HUDEP-2 (cell line): Measurements from ENCODE around the gene CYP19A1.
"Not testable (repeated sequence)": the region's sequence is repeated elsewhere in the genome, so short reads cannot be mapped to it uniquely, and the experiment has no call there.

ENCODE experiments used
- DNase-seq, 76 experiments: peaks; one replicate each; lab custom pipeline; 2025; ENCODE audit not compliant: unreplicated experiment in 76 of 76; lab: John Stamatoyannopoulos, UW

Gene CYP19A1

DNA sequence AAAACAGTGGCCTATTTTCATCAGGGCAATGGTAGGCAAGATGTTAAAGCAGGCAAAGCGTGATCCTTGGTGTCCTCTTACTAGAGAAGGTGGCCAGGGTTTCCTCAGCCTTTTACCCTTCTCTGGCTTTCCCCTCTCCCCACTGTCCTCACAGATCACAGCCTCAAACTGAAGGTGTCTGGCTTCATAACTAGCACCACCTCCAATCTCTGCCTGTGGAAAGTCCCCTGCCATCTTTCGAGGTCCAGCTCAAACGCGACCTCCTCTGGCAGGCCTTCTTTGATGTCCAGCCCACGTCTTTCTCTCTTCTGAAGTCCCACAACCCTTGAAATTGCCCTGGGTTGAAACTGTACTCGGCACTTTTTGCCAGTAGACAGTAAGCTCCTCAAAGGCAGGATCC, 35.9 kb downstream of the CYP19A1 start:
- DNase-seq, result no peak

DNA sequence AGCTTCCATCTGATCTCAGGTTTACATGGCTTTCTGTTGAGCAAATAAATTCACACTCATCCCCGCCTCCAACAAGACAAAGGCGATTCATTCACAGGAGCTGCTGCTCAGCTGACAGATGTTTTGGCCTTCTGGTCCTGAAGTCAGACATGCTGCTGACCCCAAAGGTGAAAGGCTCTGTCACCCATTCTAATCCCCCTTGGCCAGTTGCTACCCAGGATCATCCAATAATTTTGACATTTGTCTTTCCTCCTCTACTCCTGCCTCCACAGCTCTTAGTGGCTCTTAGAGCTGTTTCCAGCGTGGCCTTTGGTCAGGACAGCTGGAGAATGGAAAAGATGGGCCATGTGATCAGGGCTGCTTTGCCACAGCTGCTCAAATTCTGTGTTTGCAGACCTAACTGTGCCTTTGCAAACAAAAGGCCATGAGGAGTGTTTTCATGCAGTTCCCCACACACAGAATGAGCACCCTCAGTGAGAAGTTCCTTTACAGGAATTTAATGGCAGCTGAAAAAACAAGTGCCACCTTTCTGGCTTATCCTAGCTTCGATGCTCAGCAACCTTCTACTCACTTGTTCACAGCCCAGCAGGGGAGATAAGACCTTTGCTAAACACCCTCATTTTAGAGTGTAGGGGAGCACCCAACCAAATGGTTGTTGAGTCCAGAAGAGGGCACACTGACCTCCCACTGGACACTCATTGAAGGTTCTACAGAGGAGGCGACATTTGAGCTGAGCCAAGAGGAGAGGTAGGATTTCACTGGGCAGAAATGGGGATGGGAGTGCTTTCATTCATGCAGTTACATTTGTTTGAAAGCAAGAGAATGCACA, 39.0 kb downstream of the CYP19A1 start:
- DNase-seq, result no peak

DNA sequence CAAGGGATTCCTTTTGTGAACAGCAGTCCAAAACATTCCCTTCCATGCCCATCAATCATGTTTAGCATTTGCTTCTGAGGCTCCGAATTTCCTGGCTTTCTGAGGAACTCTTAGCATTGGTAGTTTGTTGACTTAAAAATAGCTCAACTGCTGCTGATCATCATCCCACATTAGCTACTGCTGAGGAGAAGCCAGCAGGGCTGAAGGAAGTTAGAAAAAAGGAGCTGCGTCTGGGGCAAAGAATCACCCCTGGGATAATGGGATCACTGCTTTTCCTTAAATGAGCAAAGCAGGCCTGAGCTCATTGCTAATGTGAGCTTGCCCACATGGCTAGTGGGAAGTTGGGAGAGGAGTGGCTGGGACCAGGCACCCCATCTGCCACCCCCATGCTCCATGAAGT, 39.8 kb downstream of the CYP19A1 start:
- no peak for DNase-seq

DNA sequence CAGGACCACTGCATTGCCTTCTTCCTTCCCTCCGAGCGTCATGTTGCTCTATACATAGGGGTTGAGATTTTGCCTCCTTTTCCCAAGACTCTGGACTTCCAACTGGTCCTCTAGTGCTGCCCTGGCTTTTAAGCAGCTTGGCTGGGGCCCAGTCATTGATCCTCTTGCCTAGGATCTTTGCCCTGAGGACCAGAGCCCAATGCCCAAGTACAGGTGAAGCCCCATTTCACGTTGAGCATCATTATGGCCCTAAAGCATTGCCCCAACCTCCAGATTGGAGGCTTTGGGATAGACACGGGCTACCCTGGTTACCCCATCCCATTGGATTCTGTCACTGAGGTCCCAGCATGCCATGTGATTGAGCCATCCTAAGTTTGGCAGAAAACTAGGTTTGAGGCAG, 47.7 kb downstream of the CYP19A1 start:
- no peak for DNase-seq

DNA sequence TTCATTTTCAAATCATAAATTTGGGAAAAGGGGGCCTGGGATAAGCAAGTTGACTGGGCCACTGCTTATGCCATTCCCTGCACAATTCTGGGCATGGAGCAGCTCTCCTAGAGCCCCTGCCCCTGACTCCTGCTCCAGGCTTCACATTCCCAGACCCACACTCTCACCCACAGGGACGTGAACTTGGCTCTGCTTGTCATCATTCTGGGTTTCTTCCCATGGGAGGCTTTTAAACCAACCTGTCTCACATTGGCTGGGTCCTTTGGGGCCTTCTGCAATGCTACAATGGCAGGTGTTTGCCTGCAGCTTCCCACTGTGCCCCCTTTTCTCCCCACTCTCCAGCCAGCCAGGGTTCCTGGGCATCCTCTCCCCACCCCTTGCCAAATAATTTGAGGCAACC, 49.1 kb downstream of the CYP19A1 start:
- no peak for DNase-seq

DNA sequence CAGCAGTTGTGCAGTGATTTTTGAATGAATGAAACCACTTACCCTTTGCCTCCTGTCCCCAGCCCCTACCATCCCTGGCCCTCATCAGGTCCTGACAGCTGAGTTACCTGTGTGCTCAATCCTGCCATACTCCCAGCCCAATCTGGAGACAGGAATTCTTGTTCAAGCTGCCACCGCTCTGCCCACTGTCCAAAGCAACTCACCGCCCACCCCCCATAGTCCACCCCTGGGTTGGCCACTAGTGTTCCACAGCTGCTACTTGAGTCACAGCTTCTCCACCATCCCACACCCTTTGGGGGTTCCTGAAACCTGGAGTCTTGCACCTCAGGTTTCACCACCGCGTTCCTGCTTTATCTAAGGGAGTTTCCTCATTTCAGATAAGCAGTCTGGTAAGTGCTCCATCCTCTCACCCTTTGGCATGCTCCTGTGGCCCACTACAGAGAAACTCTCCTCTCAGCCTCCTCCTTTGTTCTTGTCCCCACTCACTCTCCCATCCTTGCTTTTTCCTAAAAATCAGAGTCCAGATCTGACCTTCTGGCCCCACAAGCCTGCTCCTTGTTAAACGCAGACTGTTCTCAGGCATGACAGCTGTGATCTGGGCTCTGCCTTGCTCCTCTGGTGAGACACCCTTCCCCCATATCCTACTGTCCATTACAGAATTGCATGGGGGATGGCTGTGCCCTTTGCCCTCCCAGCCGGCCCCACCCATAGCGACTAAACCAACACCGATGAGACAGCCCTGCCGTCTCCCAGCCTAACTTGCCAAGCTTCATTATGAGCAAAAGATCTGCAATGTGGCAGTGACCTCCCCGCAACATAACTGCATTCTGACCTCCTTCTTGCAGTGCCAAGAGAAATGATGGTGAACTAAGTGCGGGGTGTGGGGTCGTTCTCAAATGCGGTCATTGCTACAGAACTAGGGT, 50.0 kb downstream of the CYP19A1 start:
- no peak for DNase-seq

DNA sequence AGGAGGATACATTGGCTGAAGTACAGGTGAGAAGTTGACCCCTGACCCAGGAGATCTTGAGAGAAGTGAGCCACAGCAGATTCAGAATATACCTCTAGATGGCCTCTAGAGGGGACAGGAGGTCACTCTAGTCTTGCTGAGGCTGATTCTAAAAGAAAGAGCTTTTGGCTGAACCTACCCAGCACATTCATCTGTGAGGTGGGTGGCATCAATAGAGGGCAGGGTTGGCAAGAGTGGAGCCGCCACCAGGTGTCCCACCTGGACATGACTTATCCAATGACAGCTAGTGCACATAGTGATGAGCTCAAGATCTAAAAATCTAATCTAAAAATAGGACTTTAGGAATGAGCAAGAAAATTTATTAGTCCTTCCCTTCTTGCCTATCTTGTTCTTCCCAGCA, 51.6 kb downstream of the CYP19A1 start:
- DNase-seq, result no peak

DNA sequence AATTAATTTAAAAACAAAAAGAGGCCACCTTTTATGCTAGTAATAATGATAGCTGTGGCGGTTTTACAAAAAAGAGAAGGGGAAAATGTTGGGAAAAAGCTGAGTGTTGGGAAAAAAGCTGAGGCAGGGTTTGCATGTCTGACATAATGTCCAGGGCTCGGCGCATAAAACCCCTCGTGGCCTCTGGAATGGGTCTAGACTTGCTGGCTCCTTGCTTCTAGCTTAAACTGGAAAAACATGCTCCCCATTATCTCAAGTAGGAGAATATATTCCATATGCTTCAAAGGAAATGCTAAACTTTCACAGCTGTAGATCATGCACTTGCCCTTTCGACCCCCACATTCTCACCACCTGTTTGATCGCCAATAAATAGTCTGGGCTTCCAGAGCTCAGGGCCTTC, 53.0 kb downstream of the CYP19A1 start:
- DNase-seq, result no peak

DNA sequence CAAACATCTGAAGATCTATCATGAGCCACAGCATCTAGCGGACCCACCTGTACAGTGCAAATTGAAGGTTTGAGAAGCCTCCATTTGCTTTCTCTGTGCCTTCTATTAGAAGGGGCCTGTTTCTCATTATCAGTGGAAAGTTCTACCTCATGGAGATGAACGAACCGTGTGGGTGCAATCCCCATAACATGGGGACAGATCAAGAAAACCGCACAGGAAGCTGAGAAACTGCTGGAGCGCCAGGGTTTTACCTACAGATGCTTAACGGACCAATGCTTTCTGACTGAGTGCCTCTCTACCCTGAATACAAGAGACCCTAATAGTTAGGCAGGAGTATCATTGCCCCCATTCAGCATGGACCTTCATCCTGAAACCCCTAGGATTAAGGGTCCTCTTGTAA, 53.5 kb downstream of the CYP19A1 start:
- DNase-seq, result no peak

DNA sequence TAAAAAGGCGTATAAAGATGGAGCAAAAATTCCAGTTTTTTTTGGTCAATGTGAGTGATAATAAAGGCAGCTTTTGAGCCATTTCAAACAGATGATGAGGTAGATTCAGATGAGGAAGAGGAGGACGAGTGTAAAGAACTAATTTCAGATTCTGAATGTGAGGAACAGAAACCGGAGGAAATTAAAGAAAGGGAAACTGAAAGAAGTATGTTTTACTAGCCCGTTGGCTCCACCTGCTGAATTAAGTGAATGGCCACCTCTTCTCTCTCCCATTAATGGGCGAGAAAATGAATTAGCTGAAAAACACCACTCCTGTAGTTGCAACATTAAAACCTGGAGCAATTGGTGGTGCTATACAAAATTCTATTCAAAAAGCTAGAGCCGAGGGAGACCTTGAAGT, 55.4 kb downstream of the CYP19A1 start:
- no peak for DNase-seq

DNA sequence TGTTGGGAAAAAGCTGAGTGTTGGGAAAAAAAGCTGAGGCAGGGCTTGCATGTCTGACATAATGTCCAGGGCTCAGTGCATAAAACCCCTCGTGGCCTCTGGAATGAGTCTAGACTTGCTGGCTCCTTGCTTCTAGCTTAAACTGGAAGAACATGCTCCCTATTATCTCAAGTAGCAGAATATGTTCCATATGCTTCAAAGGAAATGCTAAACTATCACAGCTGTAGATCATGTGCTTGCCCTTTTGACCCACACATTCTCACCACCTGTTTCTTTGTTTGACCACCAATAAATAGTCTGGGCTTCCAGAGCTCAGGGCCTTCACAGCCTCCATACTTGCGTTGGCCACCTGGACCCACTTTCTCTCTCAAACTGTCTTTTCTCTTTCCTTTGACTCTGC, 56.2 kb downstream of the CYP19A1 start:
- not testable (repeated sequence) for DNase-seq

DNA sequence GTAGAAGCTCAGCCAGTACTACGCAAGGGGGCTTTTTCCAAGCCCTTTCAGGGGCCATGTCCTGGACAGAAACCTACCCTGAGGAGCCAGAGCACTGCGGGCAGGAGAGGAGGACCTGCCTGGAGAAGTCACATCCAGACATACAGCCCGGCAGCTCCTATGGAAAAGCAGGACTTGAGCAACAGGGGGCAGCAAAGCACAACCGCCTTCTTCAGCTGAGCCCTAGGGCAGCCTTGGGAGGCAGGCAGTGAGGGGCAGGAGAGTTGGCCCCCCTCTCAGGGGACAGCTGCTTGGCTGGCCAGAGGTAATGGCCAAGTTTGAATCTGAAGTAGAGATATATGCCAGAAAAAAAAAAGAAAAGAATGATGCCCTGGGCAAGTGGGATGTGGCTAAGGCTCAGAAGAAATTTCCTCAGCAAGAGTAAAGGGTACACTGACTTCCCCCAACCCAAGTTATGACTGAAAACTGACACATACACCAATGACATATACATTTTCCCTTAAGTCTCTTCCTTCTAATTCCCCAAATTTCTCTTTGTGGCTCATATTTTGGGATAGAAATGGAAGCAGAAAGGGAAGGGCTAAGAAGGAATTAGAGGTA, 56.9 kb downstream of the CYP19A1 start:
- DNase-seq, result peak in 38 of 76 experiments; percentile 1 to 49 (median 10)

DNA sequence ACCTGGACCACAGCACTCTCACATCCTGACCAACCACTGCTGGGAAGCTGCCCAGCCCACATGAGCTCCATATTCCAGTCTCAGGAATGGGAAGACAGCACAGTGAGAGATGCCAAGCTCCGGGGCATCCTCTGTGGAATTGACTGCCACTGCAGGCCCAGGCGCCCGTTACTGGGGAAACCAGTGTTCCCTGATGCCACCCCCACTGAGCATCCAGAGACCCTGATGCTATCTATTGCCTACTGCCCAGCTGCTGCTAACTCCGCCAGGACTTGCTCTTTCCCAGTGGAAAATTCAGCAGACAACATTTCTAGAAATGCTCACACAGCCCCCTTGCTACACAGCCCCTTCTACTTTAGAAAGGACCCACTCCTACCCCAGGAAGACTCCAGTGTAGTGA, 57.6 kb downstream of the CYP19A1 start:
- no peak for DNase-seq

DNA sequence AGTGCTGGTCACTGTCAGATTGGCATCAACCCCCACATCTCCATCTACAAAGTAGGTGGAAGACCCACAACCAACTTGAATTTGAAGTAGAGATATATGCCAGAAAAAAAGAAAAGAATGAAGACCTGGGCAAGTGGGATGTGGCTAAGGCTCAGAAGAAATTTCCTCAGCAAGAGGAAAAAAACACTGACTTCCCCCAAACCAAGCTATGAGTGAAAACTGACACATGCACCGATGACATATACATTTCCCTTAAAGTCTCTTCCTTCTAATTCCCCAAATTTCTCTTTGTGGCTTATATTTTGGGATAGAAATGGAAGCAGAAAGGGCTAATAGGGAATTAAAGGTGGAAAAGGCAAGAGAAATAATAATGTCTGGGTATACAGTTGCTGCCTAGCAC, 59.0 kb downstream of the CYP19A1 start:
- DNase-seq, result no peak

DNA sequence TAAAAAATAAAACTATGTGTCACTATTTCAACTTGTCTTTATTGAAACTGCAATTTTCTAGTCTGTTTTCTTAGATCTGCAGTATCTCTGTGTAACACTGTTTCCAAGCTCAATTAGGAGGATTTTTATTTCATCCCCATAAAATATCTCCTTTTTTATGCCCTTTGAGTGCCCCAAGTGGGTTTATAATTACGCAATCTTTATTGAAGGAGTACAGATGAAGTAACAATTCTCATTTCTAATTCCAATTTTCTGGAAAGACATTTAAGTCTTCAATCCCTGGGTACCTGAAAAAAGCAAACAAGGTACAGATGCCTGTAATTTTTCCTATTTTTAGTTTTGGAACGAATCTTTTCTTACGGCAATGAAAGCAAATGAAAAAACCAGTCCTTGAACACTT, 61.3 kb downstream of the CYP19A1 start:
- DNase-seq, result no peak

DNA sequence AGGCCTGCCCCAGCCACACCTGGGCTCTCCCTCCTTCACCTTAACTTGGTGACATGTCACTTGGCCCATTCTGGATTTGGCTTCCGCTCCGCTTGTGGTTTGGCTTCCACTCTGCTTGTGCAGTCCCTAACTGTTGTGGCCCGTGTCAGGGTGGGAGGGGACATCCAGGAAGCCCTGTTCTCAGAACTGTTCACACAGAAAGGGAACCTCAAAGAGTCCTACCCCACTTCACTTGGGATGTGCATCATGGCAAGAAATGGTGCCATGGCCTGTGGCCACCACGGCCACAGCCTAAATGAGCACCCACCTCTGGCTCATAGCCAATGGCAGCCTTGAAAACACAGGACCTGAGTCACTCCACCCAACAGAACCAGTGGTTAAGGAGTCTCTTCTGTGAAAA, 63.4 kb downstream of the CYP19A1 start:
- no peak for DNase-seq

DNA sequence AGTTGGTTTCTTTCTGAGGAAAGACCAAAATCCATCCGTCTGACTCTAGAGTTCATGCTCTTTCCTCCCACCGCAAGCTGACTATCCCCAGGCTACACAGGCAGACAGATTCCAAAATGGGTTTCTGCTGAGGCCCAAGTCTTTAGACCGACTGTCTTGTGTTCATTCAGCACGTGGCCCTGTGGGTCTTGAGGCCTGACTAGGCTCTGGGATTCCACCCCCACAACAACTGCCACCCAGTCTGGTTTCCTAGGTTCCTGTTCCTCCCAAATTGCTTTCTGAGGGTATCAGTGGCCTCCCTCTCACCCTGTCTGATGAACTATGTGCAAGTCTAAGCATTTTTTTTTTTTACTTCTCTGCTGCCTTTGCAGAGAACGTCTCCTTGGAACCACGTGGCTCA, 67.7 kb downstream of the CYP19A1 start:
- no peak for DNase-seq

DNA sequence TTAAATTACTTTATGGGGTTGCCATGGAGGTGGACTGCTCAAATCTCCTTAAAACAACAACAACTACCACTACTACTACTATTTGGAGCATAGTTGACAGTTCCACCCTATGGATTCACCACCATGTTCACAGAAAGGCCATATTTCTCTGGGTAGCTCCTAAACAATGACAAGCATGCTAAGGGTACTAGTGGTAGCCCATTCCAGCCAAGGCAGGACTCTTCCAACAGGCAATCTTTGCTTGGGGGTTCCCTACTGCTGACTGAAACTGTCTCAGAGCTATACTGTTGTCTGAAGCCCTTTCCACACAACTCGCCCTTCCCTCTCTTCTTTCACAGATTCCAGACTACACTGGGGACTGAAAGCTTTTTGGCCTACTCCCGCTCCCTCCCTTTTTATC, 68.9 kb downstream of the CYP19A1 start:
- no peak for DNase-seq

DNA sequence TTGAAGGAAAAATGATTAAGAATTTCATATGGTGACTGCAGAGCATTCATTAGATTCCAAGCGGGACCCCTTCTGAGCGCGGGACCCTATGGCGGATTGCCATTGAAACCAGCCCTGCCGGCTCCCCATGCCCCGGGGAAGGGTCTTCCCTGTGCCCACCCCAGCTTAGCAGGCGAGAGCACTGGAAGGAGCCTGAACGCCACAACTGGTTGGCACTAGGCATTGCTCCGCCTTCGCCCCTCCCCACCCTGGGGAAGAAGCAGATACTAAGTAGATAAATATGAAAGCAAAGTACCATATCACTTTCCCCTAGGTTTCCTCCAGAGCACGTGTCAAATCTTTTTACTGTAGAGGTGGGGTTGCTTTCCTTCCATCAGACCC, 70.7 kb downstream of the CYP19A1 start:
- peak in 1 of 76 experiments; percentile 3 for DNase-seq

DNA sequence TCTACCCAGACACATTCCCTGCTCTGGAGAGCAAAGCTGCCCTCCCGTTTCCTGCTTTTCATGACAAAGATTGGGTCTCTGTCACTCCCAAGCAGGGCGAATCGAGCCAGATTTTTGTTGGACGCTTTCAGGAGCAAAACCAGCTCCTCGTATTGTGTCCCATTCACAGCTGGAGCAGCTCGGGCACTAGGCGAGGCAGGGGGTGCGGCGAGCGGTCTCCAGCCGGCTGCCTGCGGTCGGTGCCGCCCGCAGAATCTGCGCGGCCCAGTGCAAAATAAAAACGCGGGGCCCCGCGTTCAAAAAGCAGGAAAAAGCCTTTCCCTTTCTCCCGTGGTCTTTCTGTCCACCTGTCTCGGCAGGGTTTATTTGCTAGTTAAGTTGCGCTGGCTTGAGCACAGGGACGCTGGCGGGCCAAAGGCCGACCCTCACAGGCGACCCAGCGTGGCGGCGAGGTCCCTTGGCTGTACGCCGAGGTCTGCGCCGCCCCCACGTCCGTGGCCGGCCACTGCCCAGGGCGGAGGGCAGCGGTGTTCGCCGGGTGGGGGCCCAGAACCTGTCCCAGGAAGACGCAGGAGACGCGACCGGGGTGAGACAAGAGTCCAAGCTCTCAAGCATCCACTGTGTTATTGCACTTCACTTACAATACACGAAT, 71.2 kb downstream of the CYP19A1 start:
- DNase-seq, result no peak

DNA sequence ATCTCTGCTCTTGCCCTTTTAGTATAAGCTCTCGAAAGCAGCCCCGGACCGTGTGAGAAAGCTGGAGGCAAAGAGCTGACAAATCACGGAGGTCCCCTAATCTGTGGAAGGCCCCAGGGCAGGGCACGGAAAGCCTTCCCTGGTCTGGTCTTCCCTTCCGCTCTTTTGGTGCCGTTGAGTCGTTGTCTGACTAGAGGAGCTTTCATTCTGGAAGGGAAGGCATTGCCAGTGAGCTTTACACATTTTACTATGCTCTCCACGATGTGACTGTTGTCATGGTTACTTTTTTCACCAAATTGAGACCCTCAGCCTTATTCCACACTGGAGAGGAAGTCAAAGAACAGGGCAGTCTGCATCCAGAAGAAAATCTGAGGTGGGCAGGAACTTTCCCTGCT, 71.7 kb downstream of the CYP19A1 start:
- no peak for DNase-seq
